K562 (cell line): Measurements from ENCODE around the gene SCRN1. TPM values are rescaled to one million over a fixed set of nuclear protein-coding genes. Genes with fewer than 3 reads are reported as not detected.

Source experiments
- ARID2 ChIP-seq: fragments of 450-650 bp; IDR thresholded peaks from 2 replicates; pipeline ENCODE4 v1.6.1; 2017; ENCODE audit warnings: antibody characterized with exemption, mild to moderate bottlenecking
- BCOR ChIP-seq: fragments of 450-650 bp; IDR thresholded peaks from 2 replicates; pipeline ENCODE4 v1.6.1; 2016
- CCAR2 ChIP-seq: fragments of 200-400 bp; formaldehyde crosslinking; IDR thresholded peaks from 2 replicates; pipeline ENCODE4 v1.6.1; 2017; ENCODE audit warnings: mild to moderate bottlenecking, low read depth, low read length
- ELF4 ChIP-seq: fragments of 450-650 bp; formaldehyde crosslinking; IDR thresholded peaks from 2 replicates; pipeline ENCODE4 v1.4.0; 2022; ENCODE audit warnings: missing genetic modification characterization
- ESRRA ChIP-seq: fragments of 450-650 bp; IDR thresholded peaks from 2 replicates; pipeline ENCODE4 v1.6.1; 2014; ENCODE audit warnings: low read depth, mild to moderate bottlenecking, moderate library complexity, borderline replicate concordance
- FOXP1 ChIP-seq: sonication (generic); formaldehyde crosslinking; IDR thresholded peaks from 2 replicates; pipeline ENCODE4 v1.8.0; 2022; ENCODE audit warnings: mild to moderate bottlenecking, missing genetic modification reagents
- SP1 ChIP-seq: sonication (generic); formaldehyde crosslinking; IDR thresholded peaks from 2 replicates; pipeline ENCODE4 v1.8.1; 2022; ENCODE audit warnings: mild to moderate bottlenecking, missing genetic modification reagents
- TEAD2 ChIP-seq: fragments of 450-650 bp; IDR thresholded peaks from 2 replicates; pipeline ENCODE4 v1.6.1; 2016; ENCODE audit warnings: missing genetic modification characterization, control low read depth, missing compliant biosample characterization
- XRCC3 ChIP-seq: fragments of 450-650 bp; IDR thresholded peaks from 2 replicates; pipeline ENCODE4 v1.6.1; 2017; ENCODE audit warnings: mild to moderate bottlenecking, moderate library complexity
- ZNF445 ChIP-seq: fragments of 250-450 bp; sonication (Bioruptor Pico); IDR thresholded peaks from 2 replicates; pipeline ENCODE4 v1.4.0; 2020; ENCODE audit warnings: low read depth, mild to moderate bottlenecking, moderate library complexity
- ZSCAN29 ChIP-seq: fragments of 450-650 bp; IDR thresholded peaks from 2 replicates; pipeline ENCODE4 v1.6.1; 2017
- polyA plus RNA-seq, 8 experiments: library from polyadenylated mRNA; depleted of rRNA in 4 of 8; stranded (reverse) in 5 of 8; unstranded in 3 of 8; fragments of >200 nt; fragmentation: Nextera tagmentation in 2 of 8; fragmentation: Illumina TruSeq in 1 of 8; extraction: Ambion mirVana in 2 of 8; extraction: Trizol in 1 of 8; gene quantifications; 2 replicates each; pipeline versions ENCODE4 v1.2.1 to v1.2.3, GENCODE V29; 2011 to 2014; ENCODE audit warnings: inconsistent platforms in 1 of 8, missing spikeins in 1 of 8
- total RNA-seq, 7 experiments: library from RNA; depleted of rRNA in 6 of 7; stranded (reverse); fragments of >200 nt in 6 of 7; fragmentation: Illumina TruSeq in 2 of 7; extraction: Trizol in 2 of 7; gene quantifications; 2 replicates each; pipeline versions ENCODE4 v1.2.1 to v1.2.3, GENCODE V29; 2011 to 2021; ENCODE audit warnings: low replicate concordance in 1 of 7
- TF ChIP-seq, protein P1 (sequence below): sonication (generic); formaldehyde crosslinking; IDR thresholded peaks from 2 replicates; pipeline ENCODE4 v1.8.1; 2023; ENCODE audit warnings: mild to moderate bottlenecking, missing genetic modification reagents
- TF ChIP-seq, protein P2 (sequence below): fragments of 450-650 bp; formaldehyde crosslinking; IDR thresholded peaks from 2 replicates; pipeline ENCODE4 v1.4.0; 2020; ENCODE audit warnings: mild to moderate bottlenecking, moderate library complexity
- TF ChIP-seq, protein P3 (sequence below), 2 experiments: IDR thresholded peaks; 2 replicates each; pipeline ENCODE4 v1.6.1; 2012; ENCODE audit warnings: improper control_type of control experiment in 2 of 2, low read depth in 2 of 2, low read length in 2 of 2, borderline replicate concordance in 1 of 2
- TF ChIP-seq, protein P4 (sequence below), 2 experiments: fragments of 450-650 bp; IDR thresholded peaks; 2 replicates each; pipeline ENCODE4 v1.6.1; 2016
- TF ChIP-seq, protein P5 (sequence below): fragments of 450-650 bp; formaldehyde crosslinking; IDR thresholded peaks from 2 replicates; pipeline ENCODE4 v1.4.0; 2020; ENCODE audit warnings: mild to moderate bottlenecking, mixed read lengths
- TF ChIP-seq, protein P6 (sequence below): IDR thresholded peaks from 2 replicates; pipeline ENCODE4 v1.6.1; 2016; ENCODE audit warnings: missing genetic modification characterization, missing compliant biosample characterization

The SCRN1 gene
- total and polyA plus RNA-seq, 9 of the 15 experiments (the other 6 are each of a cell fraction or from before 2014, with no cell fraction given): 0.13 to 1.4 (median 0.20) TPM

DNA sequence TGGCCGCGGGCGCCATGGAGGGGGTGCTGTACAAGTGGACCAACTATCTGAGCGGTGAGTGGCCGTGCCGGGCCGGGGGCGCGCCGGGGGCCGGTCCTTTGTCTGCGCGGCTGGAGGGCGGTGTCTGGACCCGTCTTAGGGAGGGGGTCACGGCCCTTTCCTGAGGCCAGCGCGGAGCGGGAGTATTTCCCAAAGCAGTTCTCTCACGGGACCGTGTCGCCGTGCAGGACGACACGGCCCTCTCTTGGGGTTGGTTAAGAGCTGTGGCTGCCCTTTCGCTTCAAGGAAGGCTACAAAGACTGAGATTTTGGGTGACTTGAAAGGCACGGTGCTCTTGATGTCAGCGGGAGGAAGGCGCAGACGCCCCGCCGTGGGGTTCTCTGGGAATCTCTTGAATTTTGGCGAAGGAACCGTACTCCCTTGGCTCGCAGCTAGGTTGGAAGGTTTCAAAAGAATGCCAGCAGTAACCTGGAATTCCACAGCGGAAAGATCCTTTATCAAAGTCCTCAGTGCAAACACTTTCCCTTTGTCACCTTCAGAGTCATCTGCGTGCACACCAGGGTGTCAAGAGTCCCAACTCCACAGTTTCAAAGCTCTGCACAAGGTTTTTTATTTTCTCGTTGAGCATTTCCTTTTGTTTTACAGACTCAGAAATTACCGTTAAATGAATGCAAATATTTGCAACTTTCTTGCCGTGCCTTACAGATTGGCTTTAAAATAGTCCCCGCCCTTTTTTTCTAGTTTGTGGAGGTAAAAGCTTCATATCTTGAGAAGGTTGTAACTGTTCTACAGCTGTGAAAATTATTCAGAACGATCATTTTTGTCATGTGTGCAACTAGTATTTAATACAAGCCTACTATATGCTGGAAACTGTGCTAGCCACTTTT lies 39.4 kb upstream of the SCRN1 start (continued):
- TF ChIP-seq, protein P1, sequence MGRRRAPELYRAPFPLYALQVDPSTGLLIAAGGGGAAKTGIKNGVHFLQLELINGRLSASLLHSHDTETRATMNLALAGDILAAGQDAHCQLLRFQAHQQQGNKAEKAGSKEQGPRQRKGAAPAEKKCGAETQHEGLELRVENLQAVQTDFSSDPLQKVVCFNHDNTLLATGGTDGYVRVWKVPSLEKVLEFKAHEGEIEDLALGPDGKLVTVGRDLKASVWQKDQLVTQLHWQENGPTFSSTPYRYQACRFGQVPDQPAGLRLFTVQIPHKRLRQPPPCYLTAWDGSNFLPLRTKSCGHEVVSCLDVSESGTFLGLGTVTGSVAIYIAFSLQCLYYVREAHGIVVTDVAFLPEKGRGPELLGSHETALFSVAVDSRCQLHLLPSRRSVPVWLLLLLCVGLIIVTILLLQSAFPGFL (CRISPR knock-in tag): no peak
- no peak for TF ChIP-seq CCAR2
- TF ChIP-seq, protein P2, sequence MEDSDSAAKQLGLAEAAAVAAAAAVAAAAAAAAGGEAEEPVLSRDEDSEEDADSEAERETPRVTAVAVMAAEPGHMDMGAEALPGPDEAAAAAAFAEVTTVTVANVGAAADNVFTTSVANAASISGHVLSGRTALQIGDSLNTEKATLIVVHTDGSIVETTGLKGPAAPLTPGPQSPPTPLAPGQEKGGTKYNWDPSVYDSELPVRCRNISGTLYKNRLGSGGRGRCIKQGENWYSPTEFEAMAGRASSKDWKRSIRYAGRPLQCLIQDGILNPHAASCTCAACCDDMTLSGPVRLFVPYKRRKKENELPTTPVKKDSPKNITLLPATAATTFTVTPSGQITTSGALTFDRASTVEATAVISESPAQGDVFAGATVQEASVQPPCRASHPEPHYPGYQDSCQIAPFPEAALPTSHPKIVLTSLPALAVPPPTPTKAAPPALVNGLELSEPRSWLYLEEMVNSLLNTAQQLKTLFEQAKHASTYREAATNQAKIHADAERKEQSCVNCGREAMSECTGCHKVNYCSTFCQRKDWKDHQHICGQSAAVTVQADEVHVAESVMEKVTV (CRISPR knock-in tag): no peak
- no peak for TF ChIP-seq ELF4 (CRISPR knock-in tag)
- no peak for TF ChIP-seq BCOR
- no peak for TF ChIP-seq TEAD2
- TF ChIP-seq, protein P3, sequence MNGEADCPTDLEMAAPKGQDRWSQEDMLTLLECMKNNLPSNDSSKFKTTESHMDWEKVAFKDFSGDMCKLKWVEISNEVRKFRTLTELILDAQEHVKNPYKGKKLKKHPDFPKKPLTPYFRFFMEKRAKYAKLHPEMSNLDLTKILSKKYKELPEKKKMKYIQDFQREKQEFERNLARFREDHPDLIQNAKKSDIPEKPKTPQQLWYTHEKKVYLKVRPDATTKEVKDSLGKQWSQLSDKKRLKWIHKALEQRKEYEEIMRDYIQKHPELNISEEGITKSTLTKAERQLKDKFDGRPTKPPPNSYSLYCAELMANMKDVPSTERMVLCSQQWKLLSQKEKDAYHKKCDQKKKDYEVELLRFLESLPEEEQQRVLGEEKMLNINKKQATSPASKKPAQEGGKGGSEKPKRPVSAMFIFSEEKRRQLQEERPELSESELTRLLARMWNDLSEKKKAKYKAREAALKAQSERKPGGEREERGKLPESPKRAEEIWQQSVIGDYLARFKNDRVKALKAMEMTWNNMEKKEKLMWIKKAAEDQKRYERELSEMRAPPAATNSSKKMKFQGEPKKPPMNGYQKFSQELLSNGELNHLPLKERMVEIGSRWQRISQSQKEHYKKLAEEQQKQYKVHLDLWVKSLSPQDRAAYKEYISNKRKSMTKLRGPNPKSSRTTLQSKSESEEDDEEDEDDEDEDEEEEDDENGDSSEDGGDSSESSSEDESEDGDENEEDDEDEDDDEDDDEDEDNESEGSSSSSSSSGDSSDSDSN (IDR thresholded peaks at IDR 0.05; ENCODE audit: borderline replicate concordance in 1 of 2, low read depth in 2 of 2, low read length in 2 of 2): no peak
- TF ChIP-seq, protein P4, sequence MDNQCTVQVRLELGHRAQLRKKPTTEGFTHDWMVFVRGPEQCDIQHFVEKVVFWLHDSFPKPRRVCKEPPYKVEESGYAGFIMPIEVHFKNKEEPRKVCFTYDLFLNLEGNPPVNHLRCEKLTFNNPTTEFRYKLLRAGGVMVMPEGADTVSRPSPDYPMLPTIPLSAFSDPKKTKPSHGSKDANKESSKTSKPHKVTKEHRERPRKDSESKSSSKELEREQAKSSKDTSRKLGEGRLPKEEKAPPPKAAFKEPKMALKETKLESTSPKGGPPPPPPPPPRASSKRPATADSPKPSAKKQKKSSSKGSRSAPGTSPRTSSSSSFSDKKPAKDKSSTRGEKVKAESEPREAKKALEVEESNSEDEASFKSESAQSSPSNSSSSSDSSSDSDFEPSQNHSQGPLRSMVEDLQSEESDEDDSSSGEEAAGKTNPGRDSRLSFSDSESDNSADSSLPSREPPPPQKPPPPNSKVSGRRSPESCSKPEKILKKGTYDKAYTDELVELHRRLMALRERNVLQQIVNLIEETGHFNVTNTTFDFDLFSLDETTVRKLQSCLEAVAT (IDR thresholded peaks at IDR 0.05): no peak
- no peak for TF ChIP-seq SP1 (CRISPR knock-in tag)
- TF ChIP-seq, protein P5, sequence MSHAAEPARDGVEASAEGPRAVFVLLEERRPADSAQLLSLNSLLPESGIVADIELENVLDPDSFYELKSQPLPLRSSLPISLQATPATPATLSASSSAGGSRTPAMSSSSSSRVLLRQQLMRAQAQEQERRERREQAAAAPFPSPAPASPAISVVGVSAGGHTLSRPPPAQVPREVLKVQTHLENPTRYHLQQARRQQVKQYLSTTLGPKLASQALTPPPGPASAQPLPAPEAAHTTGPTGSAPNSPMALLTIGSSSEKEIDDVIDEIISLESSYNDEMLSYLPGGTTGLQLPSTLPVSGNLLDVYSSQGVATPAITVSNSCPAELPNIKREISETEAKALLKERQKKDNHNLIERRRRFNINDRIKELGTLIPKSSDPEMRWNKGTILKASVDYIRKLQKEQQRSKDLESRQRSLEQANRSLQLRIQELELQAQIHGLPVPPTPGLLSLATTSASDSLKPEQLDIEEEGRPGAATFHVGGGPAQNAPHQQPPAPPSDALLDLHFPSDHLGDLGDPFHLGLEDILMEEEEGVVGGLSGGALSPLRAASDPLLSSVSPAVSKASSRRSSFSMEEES: no peak
- TF ChIP-seq, protein P6, sequence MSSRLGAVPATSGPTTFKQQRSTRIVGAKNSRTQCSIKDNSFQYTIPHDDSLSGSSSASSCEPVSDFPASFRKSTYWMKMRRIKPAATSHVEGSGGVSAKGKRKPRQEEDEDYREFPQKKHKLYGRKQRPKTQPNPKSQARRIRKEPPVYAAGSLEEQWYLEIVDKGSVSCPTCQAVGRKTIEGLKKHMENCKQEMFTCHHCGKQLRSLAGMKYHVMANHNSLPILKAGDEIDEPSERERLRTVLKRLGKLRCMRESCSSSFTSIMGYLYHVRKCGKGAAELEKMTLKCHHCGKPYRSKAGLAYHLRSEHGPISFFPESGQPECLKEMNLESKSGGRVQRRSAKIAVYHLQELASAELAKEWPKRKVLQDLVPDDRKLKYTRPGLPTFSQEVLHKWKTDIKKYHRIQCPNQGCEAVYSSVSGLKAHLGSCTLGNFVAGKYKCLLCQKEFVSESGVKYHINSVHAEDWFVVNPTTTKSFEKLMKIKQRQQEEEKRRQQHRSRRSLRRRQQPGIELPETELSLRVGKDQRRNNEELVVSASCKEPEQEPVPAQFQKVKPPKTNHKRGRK (tag): no peak
- TF ChIP-seq ARID2: no peak
- TF ChIP-seq FOXP1 (CRISPR knock-in tag): 0 out of 2 replicates have a peak, but pooled peaks have one; percentile 4
- no peak for TF ChIP-seq ESRRA
- TF ChIP-seq XRCC3: no peak
- no peak for TF ChIP-seq ZNF445 (CRISPR knock-in tag)
- no peak for TF ChIP-seq ZSCAN29
